Measurements from ENCODE around the gene FBXO40.

FBXO40 gene

GRCh38 chr3:121663171-121663847 is 70.1 kb downstream of the FBXO40 start:
- DNase-seq (ENCODE audit: low read depth in 2 of 2) = no peak

- no peak for DNase-seq (ENCODE audit: low read depth in 2 of 2)
Observed at GRCh38 chr3:121665488-121665887, 72.3 kb downstream of the FBXO40 start.

- DNase-seq (ENCODE audit: low read depth in 2 of 2) = no peak
Observed at GRCh38 chr3:121667333-121667732, 74.2 kb downstream of the FBXO40 start.

GRCh38 chr3:121670676-121671075 is 77.5 kb downstream of the FBXO40 start:
- DNase-seq (ENCODE audit: low read depth in 2 of 2) = no peak

- DNase-seq (ENCODE audit: low read depth in 2 of 2) = no peak
Observed at GRCh38 chr3:121677141-121677540, 84.0 kb downstream of the FBXO40 start.

All from stimulated activated CD4-positive, alpha-beta T cell treated with anti-CD3 and anti-CD28 coated beads, Interleukin-12 subunit alpha, Interleukin-12 subunit beta, amount 100 ng/mL, for 24 hours (primary cell).